ENCODE data around the gene FLT4.

DNA sequence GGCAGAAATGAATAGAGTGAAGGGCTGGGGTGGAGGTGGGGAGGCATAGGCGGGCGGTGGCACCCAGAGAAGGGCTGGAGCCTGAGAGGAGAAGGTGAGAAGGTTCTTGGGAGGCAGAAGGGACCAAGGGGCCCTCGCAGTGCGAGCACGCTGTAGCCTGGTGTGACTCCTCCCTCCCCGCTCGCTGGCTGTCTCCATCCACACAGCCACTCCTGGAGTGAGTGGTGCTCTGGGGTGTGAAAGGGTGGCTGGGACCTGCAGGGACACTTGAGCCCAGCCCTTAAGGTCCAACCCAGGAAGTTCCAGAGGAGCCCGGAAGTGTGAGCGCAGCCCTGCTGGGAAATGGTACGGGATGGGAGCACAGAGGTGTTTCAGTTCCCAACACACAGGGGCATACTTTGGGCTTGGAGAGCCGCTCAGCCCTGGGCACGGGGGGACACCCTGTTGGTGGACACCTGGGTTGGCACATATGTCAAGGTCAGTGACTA is 48.8 kb downstream of the FLT4 start:
- TF ChIP-seq, protein P1, sequence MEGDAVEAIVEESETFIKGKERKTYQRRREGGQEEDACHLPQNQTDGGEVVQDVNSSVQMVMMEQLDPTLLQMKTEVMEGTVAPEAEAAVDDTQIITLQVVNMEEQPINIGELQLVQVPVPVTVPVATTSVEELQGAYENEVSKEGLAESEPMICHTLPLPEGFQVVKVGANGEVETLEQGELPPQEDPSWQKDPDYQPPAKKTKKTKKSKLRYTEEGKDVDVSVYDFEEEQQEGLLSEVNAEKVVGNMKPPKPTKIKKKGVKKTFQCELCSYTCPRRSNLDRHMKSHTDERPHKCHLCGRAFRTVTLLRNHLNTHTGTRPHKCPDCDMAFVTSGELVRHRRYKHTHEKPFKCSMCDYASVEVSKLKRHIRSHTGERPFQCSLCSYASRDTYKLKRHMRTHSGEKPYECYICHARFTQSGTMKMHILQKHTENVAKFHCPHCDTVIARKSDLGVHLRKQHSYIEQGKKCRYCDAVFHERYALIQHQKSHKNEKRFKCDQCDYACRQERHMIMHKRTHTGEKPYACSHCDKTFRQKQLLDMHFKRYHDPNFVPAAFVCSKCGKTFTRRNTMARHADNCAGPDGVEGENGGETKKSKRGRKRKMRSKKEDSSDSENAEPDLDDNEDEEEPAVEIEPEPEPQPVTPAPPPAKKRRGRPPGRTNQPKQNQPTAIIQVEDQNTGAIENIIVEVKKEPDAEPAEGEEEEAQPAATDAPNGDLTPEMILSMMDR (IDR thresholded peaks at IDR 0.05; ENCODE audit: poor library complexity, severe bottlenecking): no peak
- TF ChIP-seq EZH2 (IDR thresholded peaks at IDR 0.05; ENCODE audit: borderline replicate concordance, insufficient read depth, low read length, poor library complexity, severe bottlenecking) (no peak), MXI1 (conservative IDR thresholded peaks at IDR 0.05; ENCODE audit: poor library complexity, severe bottlenecking) (no peak), RAD21 (conservative IDR thresholded peaks at IDR 0.05) (no peak), POLR2AphosphoS5 (IDR thresholded peaks at IDR 0.05) (no peak)
- TF ChIP-seq, protein P2, sequence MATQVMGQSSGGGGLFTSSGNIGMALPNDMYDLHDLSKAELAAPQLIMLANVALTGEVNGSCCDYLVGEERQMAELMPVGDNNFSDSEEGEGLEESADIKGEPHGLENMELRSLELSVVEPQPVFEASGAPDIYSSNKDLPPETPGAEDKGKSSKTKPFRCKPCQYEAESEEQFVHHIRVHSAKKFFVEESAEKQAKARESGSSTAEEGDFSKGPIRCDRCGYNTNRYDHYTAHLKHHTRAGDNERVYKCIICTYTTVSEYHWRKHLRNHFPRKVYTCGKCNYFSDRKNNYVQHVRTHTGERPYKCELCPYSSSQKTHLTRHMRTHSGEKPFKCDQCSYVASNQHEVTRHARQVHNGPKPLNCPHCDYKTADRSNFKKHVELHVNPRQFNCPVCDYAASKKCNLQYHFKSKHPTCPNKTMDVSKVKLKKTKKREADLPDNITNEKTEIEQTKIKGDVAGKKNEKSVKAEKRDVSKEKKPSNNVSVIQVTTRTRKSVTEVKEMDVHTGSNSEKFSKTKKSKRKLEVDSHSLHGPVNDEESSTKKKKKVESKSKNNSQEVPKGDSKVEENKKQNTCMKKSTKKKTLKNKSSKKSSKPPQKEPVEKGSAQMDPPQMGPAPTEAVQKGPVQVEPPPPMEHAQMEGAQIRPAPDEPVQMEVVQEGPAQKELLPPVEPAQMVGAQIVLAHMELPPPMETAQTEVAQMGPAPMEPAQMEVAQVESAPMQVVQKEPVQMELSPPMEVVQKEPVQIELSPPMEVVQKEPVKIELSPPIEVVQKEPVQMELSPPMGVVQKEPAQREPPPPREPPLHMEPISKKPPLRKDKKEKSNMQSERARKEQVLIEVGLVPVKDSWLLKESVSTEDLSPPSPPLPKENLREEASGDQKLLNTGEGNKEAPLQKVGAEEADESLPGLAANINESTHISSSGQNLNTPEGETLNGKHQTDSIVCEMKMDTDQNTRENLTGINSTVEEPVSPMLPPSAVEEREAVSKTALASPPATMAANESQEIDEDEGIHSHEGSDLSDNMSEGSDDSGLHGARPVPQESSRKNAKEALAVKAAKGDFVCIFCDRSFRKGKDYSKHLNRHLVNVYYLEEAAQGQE (IDR thresholded peaks at IDR 0.05; ENCODE audit: borderline replicate concordance): no peak
